Esophagus mucosa (tissue), 1 donor: ENCODE measurements around the gene HERC4. TPM values are rescaled to one million over a fixed set of nuclear protein-coding genes. Genes with fewer than 3 reads are reported as not detected.

Experiments
- total RNA-seq: library from RNA; stranded (reverse); gene quantifications from one replicate; pipeline ENCODE4 v1.2.4, GENCODE V29; 2023
- donor health status: DM: yes; HTN: yes; CAD: no.

Gene HERC4
- total RNA-seq, 1 donor from 2014 or later: 33.3 TPM

Other genes with a start within 250 kb of the HERC4 start
- gene DNAJC12, start 237.1 kb downstream of the HERC4 start, total RNA-seq: 0.16 TPM
- gene SIRT1, start 190.6 kb downstream of the HERC4 start, total RNA-seq: 10.2 TPM
- gene MYPN, start 34.2 kb upstream of the HERC4 start, total RNA-seq: 0.08 TPM
- not detected for gene ATOH7, start 156.8 kb upstream of the HERC4 start, total RNA-seq